Keratinocyte (primary cell): ENCODE data around the gene TMEFF2. TPM values are rescaled to one million over a fixed set of nuclear protein-coding genes. Genes with fewer than 3 reads are reported as not detected.

Experiments
- DNase-seq: peaks from one replicate; pipeline ENCODE4 v3.0.0-alpha.2; 2011; ENCODE audit warnings: low read depth, missing footprints, low spot score
- FAIRE-seq: peaks from 2 replicates; lab custom pipeline; 2011; peaks lifted over from hg19 to GRCh38; lab: Jason Lieb, UNC
- H2AFZ ChIP-seq: 2 replicates; pipeline ENCODE4 v1.6.0; 2012; ENCODE audit warnings: low read length, control low read depth, inconsistent platforms; ENCODE audit not compliant: control insufficient read depth
- H3K27ac ChIP-seq: 2 replicates; pipeline ENCODE4 v1.5.1; 2011; ENCODE audit warnings: low read length; ENCODE audit not compliant: control insufficient read depth, insufficient read depth
- H3K27me3 ChIP-seq: 3 replicates; pipeline ENCODE4 v1.6.0; 2011; ENCODE audit warnings: low read length; ENCODE audit not compliant: control insufficient read depth, insufficient read depth; ENCODE audit errors: extremely low read depth
- H3K36me3 ChIP-seq, 2 experiments: 2 replicates in 1 of 2; 3 replicates in 1 of 2; pipeline ENCODE4 v1.5.1; 2011; ENCODE audit warnings: low read length in 2 of 2, mild to moderate bottlenecking in 1 of 2; ENCODE audit not compliant: control insufficient read depth in 2 of 2, insufficient read depth in 2 of 2; ENCODE audit errors: extremely low read depth in 1 of 2
- H3K4me1 ChIP-seq: 3 replicates; pipeline ENCODE4 v1.5.1; 2011; ENCODE audit warnings: low read length; ENCODE audit not compliant: control insufficient read depth, insufficient read depth; ENCODE audit errors: extremely low read depth
- H3K4me2 ChIP-seq: 3 replicates; pipeline ENCODE4 v1.6.0; 2011; ENCODE audit warnings: low read depth, low read length; ENCODE audit not compliant: control insufficient read depth, insufficient read depth; ENCODE audit errors: extremely low read depth
- H3K4me3 ChIP-seq, 3 experiments: fragments of 200-600 bp in 1 of 3; sonication (generic) in 1 of 3; 2 replicates in 2 of 3; 3 replicates in 1 of 3; pipeline ENCODE4 v1.5.1; 2011 to 2016; ENCODE audit warnings: low read length in 3 of 3, mild to moderate bottlenecking in 3 of 3, control low read depth in 2 of 3, inconsistent platforms in 1 of 3, low read depth in 1 of 3, mixed read lengths in 1 of 3, mixed run types in 1 of 3, moderate library complexity in 1 of 3; ENCODE audit not compliant: control insufficient read depth in 2 of 3, insufficient read depth in 2 of 3; ENCODE audit errors: extremely low read depth in 1 of 3
- H3K79me2 ChIP-seq: 2 replicates; pipeline ENCODE4 v1.6.0; 2012; ENCODE audit warnings: low read length; ENCODE audit not compliant: control insufficient read depth, insufficient read depth
- H3K9ac ChIP-seq: 3 replicates; pipeline ENCODE4 v1.6.0; 2011; ENCODE audit warnings: low read length; ENCODE audit not compliant: control insufficient read depth, insufficient read depth; ENCODE audit errors: extremely low read depth
- H3K9me1 ChIP-seq: 3 replicates; pipeline ENCODE4 v1.6.0; 2011; ENCODE audit warnings: low read length; ENCODE audit not compliant: control insufficient read depth, insufficient read depth; ENCODE audit errors: extremely low read depth
- H3K9me3 ChIP-seq: 2 replicates; pipeline ENCODE4 v1.5.1; 2012; ENCODE audit warnings: low read depth, low read length; ENCODE audit not compliant: control insufficient read depth
- H4K20me1 ChIP-seq: 3 replicates; pipeline ENCODE4 v1.6.0; 2011; ENCODE audit warnings: low read length; ENCODE audit not compliant: control insufficient read depth, insufficient read depth; ENCODE audit errors: extremely low read depth
- CTCF ChIP-seq, 3 experiments: IDR thresholded peaks in 1 of 3; conservative IDR thresholded peaks in 1 of 3; optimal IDR thresholded peaks in 1 of 3; 2 replicates in 2 of 3; 3 replicates in 1 of 3; pipeline versions ENCODE3 to v1.5.1; 2011; ENCODE audit warnings: low read length in 3 of 3, mild to moderate bottlenecking in 3 of 3, moderate library complexity in 2 of 3, control low read depth in 1 of 3, inconsistent platforms in 1 of 3; ENCODE audit not compliant: insufficient read depth in 2 of 3; ENCODE audit errors: extremely low read depth in 1 of 3
- EZH2 ChIP-seq: IDR thresholded peaks from one replicate; pipeline ENCODE4 v1.6.1; 2012; ENCODE audit warnings: inconsistent platforms, mild to moderate bottlenecking, low read length, moderate library complexity
- dilution Hi-C: fragments of 300-500 bp; cut with MboI; formaldehyde crosslinking; loops from one replicate; pipeline ENCODE4 v1.7.0; 2020; ENCODE audit warnings: low sequenced_read_pairs; ENCODE audit not compliant: extremely low pct_ligation_motif_present
- polyA plus RNA-seq, 5 experiments: library from polyadenylated mRNA; depleted of rRNA in 3 of 5; stranded (reverse) in 3 of 5; stranded (forward) in 1 of 5; unstranded in 1 of 5; fragments of >200 nt; gene quantifications; 1 replicate in 1 of 5; 2 replicates in 3 of 5; 3 replicates in 1 of 5; pipeline versions ENCODE4 v1.2.1 to v1.2.3, GENCODE V29; 2011 to 2012; ENCODE audit warnings: missing spikeins in 2 of 5, low read depth in 1 of 5, low replicate concordance in 1 of 5

Gene TMEFF2
- polyA plus RNA-seq, 1 donor (not counting 4 experiments of a cell fraction or from before 2014, with no cell fraction given), result not detected

GRCh38 chr2:192162392-192163042 is 32.2 kb downstream of the TMEFF2 start:
- DNase-seq, result no peak
- FAIRE-seq, result peak; percentile 63
- Histone ChIP-seq H3K4me1 (no peaks in the 10 kb centered on the region), H3K27me3 (no peaks in the 10 kb centered on the region), H3K4me2 (no peak overlapping the region), H3K9me1 (no peaks in the 10 kb centered on the region), H3K79me2 (no peaks in the 10 kb centered on the region), H3K36me3 (no peaks in the 10 kb centered on the region), H3K9ac (no peak overlapping the region), H4K20me1 (no peaks in the 10 kb centered on the region), H2AFZ (no peak overlapping the region), H3K9me3 (no peaks in the 10 kb centered on the region), H3K4me3 (no peak overlapping the region), H3K27ac (no peak overlapping the region)
- dilution Hi-C loops, result loop anchor here (25.0 kb wide), 1 partner anchor 350 kb away; no protein-coding TSS in a partner anchor
- TF ChIP-seq EZH2 (no peak), CTCF (optimal IDR thresholded peaks at IDR 0.05 in 1 of 3, IDR thresholded peaks at IDR 0.05 in 1 of 3, conservative IDR thresholded peaks at IDR 0.05 in 1 of 3; ENCODE audit: extremely low read depth in 1 of 3, insufficient read depth in 2 of 3, low read length in 3 of 3) (peak; percentile 57 to 81 (median 72))

GRCh38 chr2:192161656-192162290 is 33.0 kb downstream of the TMEFF2 start:
- Histone ChIP-seq H3K9ac (no peak overlapping the region), H3K36me3 (no peaks in the 10 kb centered on the region), H3K27me3 (no peaks in the 10 kb centered on the region), H3K27ac (no peak overlapping the region), H4K20me1 (no peaks in the 10 kb centered on the region), H3K9me1 (no peaks in the 10 kb centered on the region), H3K4me3 (no peak overlapping the region), H3K9me3 (no peaks in the 10 kb centered on the region), H2AFZ (no peak overlapping the region), H3K4me2 (no peak overlapping the region), H3K4me1 (no peaks in the 10 kb centered on the region), H3K79me2 (no peaks in the 10 kb centered on the region)
- TF ChIP-seq EZH2 (no peak), CTCF (optimal IDR thresholded peaks at IDR 0.05 in 1 of 3, IDR thresholded peaks at IDR 0.05 in 1 of 3, conservative IDR thresholded peaks at IDR 0.05 in 1 of 3; ENCODE audit: extremely low read depth in 1 of 3, insufficient read depth in 2 of 3, low read length in 3 of 3) (no peak)
- dilution Hi-C loops, result loop anchor here (25.0 kb wide), 1 partner anchor 349 kb away; no protein-coding TSS in a partner anchor
- DNase-seq (no peak), FAIRE-seq (no peak)
